ENCODE data around the gene FXYD6. TPM values are rescaled to one million over a fixed set of nuclear protein-coding genes. Genes with fewer than 3 reads are reported as not detected.

Gene FXYD6
- total and polyA plus RNA-seq, 9 of the 15 experiments (the other 6 are each of a cell fraction or from before 2014, with no cell fraction given), result 0.07 to 0.35 TPM; not detected in 7

DNA sequence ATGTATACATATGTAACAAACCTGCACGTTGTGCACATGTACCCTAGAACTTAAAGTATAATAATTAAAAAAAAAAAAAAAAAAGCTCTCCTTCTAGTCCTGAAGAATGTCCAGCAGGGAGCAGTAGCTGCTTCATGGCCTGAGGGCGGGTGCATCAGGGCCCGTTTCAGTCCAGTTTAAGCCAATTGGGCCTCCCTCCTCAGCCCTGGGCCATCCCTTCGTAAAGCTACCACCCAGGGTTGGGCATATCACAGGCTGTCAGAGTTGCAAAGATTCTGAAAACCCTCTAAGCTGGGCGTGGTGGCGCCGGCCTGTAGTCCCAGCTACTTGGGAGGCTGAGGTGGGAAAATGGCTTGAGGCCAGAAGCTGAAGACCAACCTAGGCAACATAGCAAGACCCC lies 47.3 kb upstream of the FXYD6 start (continued):
- TF ChIP-seq, protein P1, sequence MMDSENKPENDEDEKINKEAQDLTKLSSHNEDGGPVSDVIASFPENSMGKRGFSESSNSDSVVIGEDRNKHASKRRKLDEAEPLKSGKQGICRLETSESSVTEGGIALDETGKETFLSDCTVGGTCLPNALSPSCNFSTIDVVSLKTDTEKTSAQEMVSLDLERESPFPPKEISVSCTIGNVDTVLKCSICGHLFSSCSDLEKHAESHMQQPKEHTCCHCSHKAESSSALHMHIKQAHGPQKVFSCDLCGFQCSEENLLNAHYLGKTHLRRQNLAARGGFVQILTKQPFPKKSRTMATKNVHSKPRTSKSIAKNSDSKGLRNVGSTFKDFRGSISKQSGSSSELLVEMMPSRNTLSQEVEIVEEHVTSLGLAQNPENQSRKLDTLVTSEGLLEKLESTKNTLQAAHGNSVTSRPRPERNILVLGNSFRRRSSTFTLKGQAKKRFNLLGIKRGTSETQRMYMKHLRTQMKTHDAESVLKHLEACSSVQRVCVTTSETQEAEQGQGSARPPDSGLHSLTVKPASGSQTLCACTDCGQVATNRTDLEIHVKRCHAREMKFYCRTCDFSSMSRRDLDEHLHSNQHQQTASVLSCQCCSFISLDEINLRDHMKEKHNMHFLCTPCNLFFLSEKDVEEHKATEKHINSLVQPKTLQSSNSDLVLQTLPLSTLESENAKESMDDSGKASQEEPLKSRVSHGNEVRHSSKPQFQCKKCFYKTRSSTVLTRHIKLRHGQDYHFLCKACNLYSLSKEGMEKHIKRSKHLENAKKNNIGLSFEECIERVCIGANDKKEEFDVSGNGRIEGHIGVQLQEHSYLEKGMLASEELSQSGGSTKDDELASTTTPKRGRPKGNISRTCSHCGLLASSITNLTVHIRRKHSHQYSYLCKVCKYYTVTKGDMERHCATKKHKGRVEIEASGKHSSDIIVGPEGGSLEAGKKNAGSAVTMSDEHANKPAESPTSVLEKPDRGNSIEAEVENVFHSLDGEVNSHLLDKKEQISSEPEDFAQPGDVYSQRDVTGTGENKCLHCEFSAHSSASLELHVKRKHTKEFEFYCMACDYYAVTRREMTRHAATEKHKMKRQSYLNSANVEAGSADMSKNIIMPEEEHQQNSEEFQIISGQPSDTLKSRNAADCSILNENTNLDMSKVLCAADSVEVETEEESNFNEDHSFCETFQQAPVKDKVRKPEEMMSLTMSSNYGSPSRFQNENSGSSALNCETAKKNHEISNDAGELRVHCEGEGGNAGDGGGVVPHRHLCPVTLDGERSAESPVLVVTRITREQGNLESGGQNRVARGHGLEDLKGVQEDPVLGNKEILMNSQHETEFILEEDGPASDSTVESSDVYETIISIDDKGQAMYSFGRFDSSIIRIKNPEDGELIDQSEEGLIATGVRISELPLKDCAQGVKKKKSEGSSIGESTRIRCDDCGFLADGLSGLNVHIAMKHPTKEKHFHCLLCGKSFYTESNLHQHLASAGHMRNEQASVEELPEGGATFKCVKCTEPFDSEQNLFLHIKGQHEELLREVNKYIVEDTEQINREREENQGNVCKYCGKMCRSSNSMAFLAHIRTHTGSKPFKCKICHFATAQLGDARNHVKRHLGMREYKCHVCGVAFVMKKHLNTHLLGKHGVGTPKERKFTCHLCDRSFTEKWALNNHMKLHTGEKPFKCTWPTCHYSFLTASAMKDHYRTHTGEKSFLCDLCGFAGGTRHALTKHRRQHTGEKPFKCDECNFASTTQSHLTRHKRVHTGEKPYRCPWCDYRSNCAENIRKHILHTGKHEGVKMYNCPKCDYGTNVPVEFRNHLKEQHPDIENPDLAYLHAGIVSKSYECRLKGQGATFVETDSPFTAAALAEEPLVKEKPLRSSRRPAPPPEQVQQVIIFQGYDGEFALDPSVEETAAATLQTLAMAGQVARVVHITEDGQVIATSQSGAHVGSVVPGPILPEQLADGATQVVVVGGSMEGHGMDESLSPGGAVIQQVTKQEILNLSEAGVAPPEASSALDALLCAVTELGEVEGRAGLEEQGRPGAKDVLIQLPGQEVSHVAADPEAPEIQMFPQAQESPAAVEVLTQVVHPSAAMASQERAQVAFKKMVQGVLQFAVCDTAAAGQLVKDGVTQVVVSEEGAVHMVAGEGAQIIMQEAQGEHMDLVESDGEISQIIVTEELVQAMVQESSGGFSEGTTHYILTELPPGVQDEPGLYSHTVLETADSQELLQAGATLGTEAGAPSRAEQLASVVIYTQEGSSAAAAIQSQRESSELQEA (IDR thresholded peaks at IDR 0.05; ENCODE audit: low read depth), result no peak

DNA sequence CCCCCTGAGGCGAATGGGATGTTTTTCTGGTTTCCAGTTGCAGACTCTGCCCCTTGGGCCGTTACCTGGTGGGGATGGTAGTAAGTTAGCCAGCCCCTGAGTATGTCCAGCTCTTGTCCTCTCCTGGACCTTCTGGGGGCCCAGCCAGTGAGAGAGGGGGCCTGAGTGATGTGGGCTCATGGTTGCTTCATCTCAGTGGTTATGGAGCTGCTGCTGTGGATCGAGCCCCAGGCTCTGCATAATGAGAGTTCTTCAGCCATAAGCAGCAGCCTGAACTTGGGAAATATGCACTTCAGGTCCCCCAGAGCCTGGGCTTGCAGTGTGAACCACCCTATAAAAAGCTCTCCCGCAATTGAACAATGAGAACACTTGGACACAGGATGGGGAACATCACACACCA lies 46.8 kb upstream of the FXYD6 start:
- Histone ChIP-seq H3K79me2 (ENCODE audit: control insufficient read depth, insufficient read depth, low read length) (no peaks in the 10 kb centered on the region), H3K36me3 (ENCODE audit: control insufficient read depth, insufficient read depth, low read length) (no peaks in the 10 kb centered on the region), H4K20me1 (replicated peaks; ENCODE audit: control insufficient read depth, insufficient read depth, low read length) (no peaks in the 10 kb centered on the region), H3K4me1 (replicated peaks in 1 of 2; ENCODE audit: control insufficient read depth in 2 of 2, insufficient read depth in 2 of 2, low read length in 2 of 2) (no peaks in the 10 kb centered on the region), H3K4me2 (ENCODE audit: insufficient read depth, low read length) (no peak overlapping the region), H2AFZ (ENCODE audit: low read depth, low read length) (no peak overlapping the region), H3K27ac (ENCODE audit: extremely low read depth, low read depth, low read length) (no peak overlapping the region), H3K27me3 (ENCODE audit: control insufficient read depth in 2 of 2, insufficient read depth in 2 of 2, low read length in 2 of 2) (peaks cover 11 to 44% of the 10 kb centered on the region in 2 experiments; a peak in 3 of 5 replicates), H3K9ac (ENCODE audit: insufficient read depth in 1 of 2, low read depth in 2 of 2, low read length in 2 of 2) (no peak overlapping the region), H3K9me3 (replicated peaks; ENCODE audit: control insufficient read depth, insufficient read depth, low read depth, low read length) (no peaks in the 10 kb centered on the region), H3K9me1 (ENCODE audit: control insufficient read depth, insufficient read depth, low read length) (peaks cover 2% of the 10 kb centered on the region), H3K4me3 (no peak overlapping the region)
- 23% methylated on average over 4 of the region's 4 CpGs for WGBS (ENCODE audit: insufficient coverage, low coverage, missing lambda C conversion rate)
- no peak for TF ChIP-seq CBFB (CRISPR knock-in tag; IDR thresholded peaks at IDR 0.05)
- TF ChIP-seq DNMT1 (IDR thresholded peaks at IDR 0.05), result no peak
- TF ChIP-seq, protein P2, sequence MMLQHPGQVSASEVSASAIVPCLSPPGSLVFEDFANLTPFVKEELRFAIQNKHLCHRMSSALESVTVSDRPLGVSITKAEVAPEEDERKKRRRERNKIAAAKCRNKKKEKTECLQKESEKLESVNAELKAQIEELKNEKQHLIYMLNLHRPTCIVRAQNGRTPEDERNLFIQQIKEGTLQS (IDR thresholded peaks at IDR 0.05), result no peak
- TF ChIP-seq, protein P2 (CRISPR knock-in tag; conservative IDR thresholded peaks at IDR 0.05), result no peak
- TF ChIP-seq EGR1 (conservative IDR thresholded peaks at IDR 0.05), result no peak
- no peak for TF ChIP-seq CREBBP (IDR thresholded peaks at IDR 0.05; ENCODE audit: low read depth, low read length)
- TF ChIP-seq, protein P3, sequence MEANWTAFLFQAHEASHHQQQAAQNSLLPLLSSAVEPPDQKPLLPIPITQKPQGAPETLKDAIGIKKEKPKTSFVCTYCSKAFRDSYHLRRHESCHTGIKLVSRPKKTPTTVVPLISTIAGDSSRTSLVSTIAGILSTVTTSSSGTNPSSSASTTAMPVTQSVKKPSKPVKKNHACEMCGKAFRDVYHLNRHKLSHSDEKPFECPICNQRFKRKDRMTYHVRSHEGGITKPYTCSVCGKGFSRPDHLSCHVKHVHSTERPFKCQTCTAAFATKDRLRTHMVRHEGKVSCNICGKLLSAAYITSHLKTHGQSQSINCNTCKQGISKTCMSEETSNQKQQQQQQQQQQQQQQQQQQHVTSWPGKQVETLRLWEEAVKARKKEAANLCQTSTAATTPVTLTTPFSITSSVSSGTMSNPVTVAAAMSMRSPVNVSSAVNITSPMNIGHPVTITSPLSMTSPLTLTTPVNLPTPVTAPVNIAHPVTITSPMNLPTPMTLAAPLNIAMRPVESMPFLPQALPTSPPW (CRISPR knock-in tag; IDR thresholded peaks at IDR 0.05), result no peak
- DNase-seq (ENCODE audit: extremely low read depth in 1 of 4, low spot score in 3 of 4), result no peak
- intact Hi-C loops (cut with micrococcal nuclease) (no loop called here), in situ Hi-C loops (cut with MboI) (no loop called here)
- ChIA-PET POLR2A (interaction anchor here (0.7 kb wide), 1 partner anchor 1132 kb away, joined by 3 read pairs; no protein-coding TSS in a partner anchor), CTCF (ENCODE audit: low intra/inter-chr PET ratio) (no interaction called here)
- FAIRE-seq, result no peak
- ATAC-seq, result no peak
- BruUV-seq (replicated peaks), result no TSS peak

All from K562 (cell line).